ENCODE data around the gene TRIM31.

DNA sequence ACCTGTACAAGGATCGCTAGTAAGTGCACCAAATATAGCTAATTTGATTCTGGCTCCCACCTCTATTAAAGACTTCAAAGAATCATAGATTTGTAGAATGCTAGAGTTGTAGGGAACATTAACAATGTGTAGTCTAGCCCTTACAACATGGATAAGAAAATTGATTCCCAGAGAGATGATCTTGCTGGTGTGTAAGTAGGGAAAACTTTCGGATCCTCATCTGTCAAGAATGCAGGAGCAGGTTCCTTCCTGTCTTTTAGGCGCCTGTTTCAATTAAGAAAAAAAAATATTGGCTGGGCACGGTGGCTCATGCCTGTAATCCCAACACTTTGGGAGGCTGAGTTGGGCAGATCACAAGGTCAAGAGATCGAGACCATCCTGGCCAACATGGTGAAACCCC, 25.0 kb downstream of the TRIM31 start:
- no peak for TF ChIP-seq EZH2 (IDR thresholded peaks at IDR 0.05)
- no peak for TF ChIP-seq POLR2AphosphoS5 (IDR thresholded peaks at IDR 0.05; ENCODE audit: borderline replicate concordance, low read depth, low read length)
- TF ChIP-seq FOXP2 (optimal IDR thresholded peaks at IDR 0.05; ENCODE audit: control extremely low read depth, extremely low read length, insufficient read depth): no peak
